ENCODE results near the gene FMR1. TPM values are rescaled to one million over a fixed set of nuclear protein-coding genes. Genes with fewer than 3 reads are reported as not detected.

Gene FMR1
- total RNA-seq, 4 donors from 2014 or later: 25.9 to 44.5 (median 26.9) TPM

DNA sequence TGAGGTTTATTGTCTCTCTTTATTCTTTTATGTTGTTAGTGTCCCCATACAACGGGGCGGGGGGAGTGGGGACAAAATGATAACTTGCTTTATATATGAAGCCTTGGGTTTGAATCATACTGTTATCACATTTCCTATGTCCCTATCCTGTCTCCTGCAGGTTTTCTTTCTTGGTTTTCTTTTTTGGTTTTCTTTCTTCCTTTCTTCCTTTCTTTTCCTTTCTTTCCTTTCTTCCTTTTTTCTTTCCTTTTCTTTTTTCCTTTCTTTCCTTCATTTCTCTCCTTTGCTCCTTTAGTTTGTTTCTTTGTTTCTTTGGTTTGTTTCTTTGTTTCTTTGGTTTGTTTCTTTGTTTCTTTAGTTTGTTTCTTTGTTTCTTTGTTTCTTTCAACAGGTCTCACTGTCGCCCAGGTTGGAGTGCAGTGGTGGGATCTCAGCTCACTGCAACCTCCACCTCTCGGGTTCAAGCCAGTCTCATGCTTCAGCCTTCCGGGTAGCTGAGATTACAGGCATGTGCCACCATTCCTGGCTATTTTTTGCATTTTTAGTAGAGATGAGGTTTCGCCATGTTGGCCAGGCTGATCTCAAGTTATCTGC is 4.8 kb downstream of the FMR1 start:
- ATAC-seq (ENCODE audit: low FRiP score) (no peak), DNase-seq (ENCODE audit: low spot score) (no peak)
- TF ChIP-seq, protein P1, sequence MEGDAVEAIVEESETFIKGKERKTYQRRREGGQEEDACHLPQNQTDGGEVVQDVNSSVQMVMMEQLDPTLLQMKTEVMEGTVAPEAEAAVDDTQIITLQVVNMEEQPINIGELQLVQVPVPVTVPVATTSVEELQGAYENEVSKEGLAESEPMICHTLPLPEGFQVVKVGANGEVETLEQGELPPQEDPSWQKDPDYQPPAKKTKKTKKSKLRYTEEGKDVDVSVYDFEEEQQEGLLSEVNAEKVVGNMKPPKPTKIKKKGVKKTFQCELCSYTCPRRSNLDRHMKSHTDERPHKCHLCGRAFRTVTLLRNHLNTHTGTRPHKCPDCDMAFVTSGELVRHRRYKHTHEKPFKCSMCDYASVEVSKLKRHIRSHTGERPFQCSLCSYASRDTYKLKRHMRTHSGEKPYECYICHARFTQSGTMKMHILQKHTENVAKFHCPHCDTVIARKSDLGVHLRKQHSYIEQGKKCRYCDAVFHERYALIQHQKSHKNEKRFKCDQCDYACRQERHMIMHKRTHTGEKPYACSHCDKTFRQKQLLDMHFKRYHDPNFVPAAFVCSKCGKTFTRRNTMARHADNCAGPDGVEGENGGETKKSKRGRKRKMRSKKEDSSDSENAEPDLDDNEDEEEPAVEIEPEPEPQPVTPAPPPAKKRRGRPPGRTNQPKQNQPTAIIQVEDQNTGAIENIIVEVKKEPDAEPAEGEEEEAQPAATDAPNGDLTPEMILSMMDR (IDR thresholded peaks at IDR 0.05): no peak

DNA sequence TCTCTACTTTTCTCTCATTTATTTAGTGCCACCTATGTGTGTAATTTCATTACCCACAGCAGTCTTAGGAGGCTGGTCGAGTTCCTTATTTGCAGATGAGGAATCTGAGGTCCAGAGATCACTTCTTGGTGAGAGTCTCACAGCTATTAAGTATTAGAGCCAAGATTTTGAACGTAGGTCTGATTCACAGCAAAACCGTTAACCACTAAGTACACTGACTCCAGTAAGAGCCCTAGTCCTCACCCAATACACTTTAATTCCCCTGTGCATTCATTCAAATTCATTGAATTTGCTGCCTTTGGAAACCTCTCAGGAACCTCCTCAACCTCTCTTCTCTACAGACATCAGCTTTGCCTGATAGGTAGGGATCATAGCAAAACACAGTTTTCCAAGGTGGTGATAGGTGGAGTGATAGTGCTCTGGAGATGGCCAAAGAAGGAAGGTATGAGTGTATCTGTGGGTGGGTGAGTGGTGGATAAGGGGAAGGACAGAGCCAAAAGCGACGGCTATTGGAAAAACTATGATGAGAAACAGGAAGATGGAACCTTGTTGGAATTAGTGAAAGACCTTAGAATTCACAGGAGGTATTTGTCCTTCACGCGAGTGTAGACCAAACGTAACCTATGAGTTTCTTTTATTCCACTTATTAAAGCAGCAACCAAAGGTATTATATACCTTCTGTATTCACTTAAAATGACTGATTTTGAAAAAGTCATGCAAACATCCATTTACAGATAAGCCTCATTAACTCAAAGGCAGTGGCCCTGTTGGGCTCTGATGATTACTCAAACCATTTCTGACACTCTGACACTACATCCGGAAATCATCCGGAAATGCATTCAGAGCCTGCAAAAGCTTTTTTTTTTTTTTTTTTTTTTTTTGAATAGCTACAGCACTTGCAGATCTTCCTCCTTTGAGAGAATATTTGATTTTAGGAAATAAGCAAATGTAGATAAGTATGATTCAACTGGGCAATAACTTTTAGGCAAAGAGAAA is 6.3 kb downstream of the FMR1 start:
- TF ChIP-seq, protein P1 (IDR thresholded peaks at IDR 0.05): no peak
- ATAC-seq (ENCODE audit: low FRiP score) (no peak), DNase-seq (ENCODE audit: low spot score) (no peak)

DNA sequence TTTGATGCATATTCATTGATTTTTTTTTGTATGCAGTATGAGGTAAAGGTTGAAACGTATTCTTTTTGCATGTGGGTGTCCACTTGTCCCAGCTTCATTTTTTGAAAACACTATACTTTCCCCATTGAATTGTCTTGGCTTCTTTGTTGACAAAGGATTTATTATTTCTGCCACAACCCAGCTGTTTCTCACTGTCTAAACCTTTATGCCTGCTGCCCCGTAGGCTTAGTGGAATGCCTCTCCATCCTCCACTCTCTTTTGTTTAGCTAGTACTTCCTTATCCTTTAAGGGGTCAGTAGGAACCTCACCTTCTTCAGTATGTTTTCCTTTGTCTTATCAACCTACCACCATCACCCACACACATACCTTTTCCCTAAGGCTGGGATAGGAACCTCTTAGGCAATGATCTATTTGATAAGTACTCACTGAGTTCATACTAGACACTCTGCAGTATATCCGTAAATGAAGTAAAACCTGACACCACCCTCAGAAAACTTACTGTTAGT is 8.5 kb downstream of the FMR1 start:
- DNase-seq (ENCODE audit: low spot score) (no peak), ATAC-seq (ENCODE audit: low FRiP score) (no peak)
- TF ChIP-seq, protein P1 (IDR thresholded peaks at IDR 0.05): no peak

DNA sequence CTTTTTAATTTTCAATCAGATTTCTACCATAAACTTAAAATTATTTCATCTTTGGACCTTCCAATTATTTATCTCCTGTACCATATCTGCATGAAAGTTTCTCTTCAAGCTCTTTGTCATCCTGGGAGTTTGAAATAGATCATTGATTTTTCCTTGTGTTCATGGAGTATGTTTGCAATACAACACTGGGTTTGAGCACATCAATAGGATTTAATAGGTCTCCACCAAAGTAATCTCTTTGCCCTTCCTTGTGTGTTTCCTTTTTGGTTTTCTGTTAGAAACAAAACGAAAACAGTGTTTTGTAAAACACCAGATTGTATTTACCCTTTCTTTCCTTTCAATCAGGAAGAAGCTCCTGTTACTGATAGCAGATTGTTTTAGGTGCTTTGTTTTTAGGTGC is 11.9 kb downstream of the FMR1 start:
- TF ChIP-seq, protein P1 (IDR thresholded peaks at IDR 0.05): no peak
- DNase-seq (ENCODE audit: low spot score): no peak
- no peak for ATAC-seq (ENCODE audit: low FRiP score)

DNA sequence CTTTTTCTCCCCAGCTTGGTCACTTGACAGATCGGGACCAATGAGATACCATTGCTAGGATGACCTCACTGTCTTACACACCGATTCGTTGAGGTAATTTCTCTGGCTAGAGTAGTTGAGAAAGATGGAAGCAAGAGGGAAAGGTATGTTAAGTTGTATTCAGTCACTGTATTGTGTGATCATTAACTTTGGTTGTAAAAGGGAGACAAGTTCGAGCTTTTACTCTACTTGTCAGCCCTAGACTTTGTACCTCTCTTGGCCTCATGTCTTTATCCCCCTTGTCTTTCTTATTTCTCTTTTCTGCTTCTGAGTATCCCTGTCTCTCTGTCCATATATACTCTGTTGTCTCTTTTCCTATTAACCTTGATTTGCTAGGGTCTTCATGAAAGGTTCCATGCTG is 15.5 kb downstream of the FMR1 start:
- TF ChIP-seq, protein P1 (IDR thresholded peaks at IDR 0.05): no peak
- no peak for DNase-seq (ENCODE audit: low spot score)
- no peak for ATAC-seq (ENCODE audit: low FRiP score)

DNA sequence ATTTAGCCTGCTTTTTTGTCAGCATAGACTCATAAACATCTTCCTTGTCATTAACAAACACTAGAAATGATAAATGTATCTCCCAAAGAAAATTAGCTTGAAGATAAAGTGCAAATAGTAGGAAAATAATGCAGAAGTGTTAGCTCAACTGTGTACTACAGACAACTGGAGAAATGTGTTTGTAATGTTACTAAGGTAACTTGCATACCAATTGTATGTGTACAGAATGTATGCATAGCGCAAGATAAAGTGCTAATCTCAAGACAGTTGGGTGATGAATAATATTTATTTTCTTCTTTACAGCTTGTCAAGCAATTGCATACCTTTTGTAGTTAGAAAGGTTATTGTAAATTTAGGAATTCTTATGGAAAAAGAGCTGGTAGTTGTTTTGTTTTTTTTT is 22.1 kb downstream of the FMR1 start:
- no peak for ATAC-seq (ENCODE audit: low FRiP score)
- TF ChIP-seq, protein P1 (IDR thresholded peaks at IDR 0.05): no peak
- no peak for DNase-seq (ENCODE audit: low spot score)

All from omental fat pad (tissue), 4 donors.